KMS-11 (cell line): Measurements from ENCODE around the gene EXOC6B.

Source experiments
- H2AFZ ChIP-seq: fragments of 200-600 bp; sonication (generic); 2 replicates; pipeline ENCODE4 v1.6.1; 2016; ENCODE audit warnings: antibody characterized with exemption, mixed run types, low read depth
- H3K27ac ChIP-seq: fragments of 200-600 bp; sonication (generic); 2 replicates; pipeline ENCODE4 v1.6.1; 2016; ENCODE audit warnings: mild to moderate bottlenecking, mixed run types
- H3K27me3 ChIP-seq: fragments of 200-600 bp; sonication (generic); 2 replicates; pipeline ENCODE4 v1.6.1; 2017; ENCODE audit warnings: mild to moderate bottlenecking, low read depth, mixed run types, moderate library complexity; ENCODE audit not compliant: insufficient read depth
- H3K36me3 ChIP-seq: fragments of 200-600 bp; sonication (generic); 2 replicates; pipeline ENCODE4 v1.6.1; 2017; ENCODE audit warnings: mild to moderate bottlenecking, mixed run types; ENCODE audit not compliant: insufficient read depth
- H3K4me1 ChIP-seq: fragments of 200-600 bp; sonication (generic); 2 replicates; pipeline ENCODE4 v1.6.1; 2016; ENCODE audit warnings: mild to moderate bottlenecking, low read depth, mixed run types; ENCODE audit not compliant: poor library complexity, severe bottlenecking
- H3K4me2 ChIP-seq: fragments of 200-600 bp; sonication (generic); 2 replicates; pipeline ENCODE4 v1.7.0; 2016; ENCODE audit warnings: mild to moderate bottlenecking, mixed run types
- H3K4me3 ChIP-seq: fragments of 200-600 bp; sonication (generic); IDR thresholded peaks from 2 replicates; pipeline ENCODE4 v1.6.1; 2017; ENCODE audit warnings: low read depth, low read length, mixed read lengths; ENCODE audit not compliant: insufficient read depth
- H3K79me2 ChIP-seq: fragments of 200-600 bp; sonication (generic); 2 replicates; pipeline ENCODE4 v1.6.1; 2016; ENCODE audit warnings: low read depth, mixed run types; ENCODE audit not compliant: insufficient read depth
- H3K9ac ChIP-seq: fragments of 200-600 bp; sonication (generic); 2 replicates; pipeline ENCODE4 v1.6.1; 2016; ENCODE audit warnings: mild to moderate bottlenecking, mixed run types
- H4K20me1 ChIP-seq: fragments of 200-600 bp; sonication (generic); 2 replicates; pipeline ENCODE4 v1.6.1; 2016; ENCODE audit warnings: mild to moderate bottlenecking, mixed run types; ENCODE audit not compliant: insufficient read depth
- CTCF ChIP-seq: fragments of 200-600 bp; sonication (generic); conservative IDR thresholded peaks from 2 replicates; pipeline ENCODE4 v1.6.1; 2017; ENCODE audit warnings: low read depth, mild to moderate bottlenecking, antibody characterized with exemption, low read length, moderate library complexity, mixed read lengths

Gene EXOC6B

DNA sequence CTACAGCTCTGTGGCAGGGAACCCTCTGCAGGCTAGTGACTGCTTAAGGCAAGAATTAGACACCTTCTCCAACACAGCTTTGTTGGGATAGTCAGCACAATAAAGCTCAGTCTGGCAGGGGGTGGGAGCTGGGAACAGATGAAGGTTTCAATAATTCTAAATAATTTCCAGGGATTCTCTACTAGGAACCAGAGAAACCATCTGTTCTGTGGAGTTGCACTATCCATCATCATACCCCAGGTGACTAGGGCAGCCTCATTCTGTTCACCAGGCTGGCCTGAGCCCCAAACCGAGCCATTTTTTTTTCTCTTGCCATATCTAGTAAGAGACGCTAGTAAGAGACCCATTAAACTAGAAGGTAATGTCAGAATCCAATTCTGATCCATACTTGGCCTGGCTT lies 642.4 kb downstream of the EXOC6B start:
- Histone ChIP-seq H3K9ac (no peak overlapping the region), H3K79me2 (no peaks in the 10 kb centered on the region), H2AFZ (no peak overlapping the region), H3K27ac (no peak overlapping the region), H3K36me3 (no peaks in the 10 kb centered on the region), H4K20me1 (no peaks in the 10 kb centered on the region), H3K27me3 (no peaks in the 10 kb centered on the region), H3K4me3 (no peak overlapping the region), H3K4me1 (no peaks in the 10 kb centered on the region), H3K4me2 (no peak overlapping the region)
- TF ChIP-seq CTCF = no peak

- no peak for TF ChIP-seq CTCF
These were observed 642.8 kb downstream of the EXOC6B start for GRCh38 chr2:72183016-72183415.

GRCh38 chr2:72182547-72182946 lies 643.3 kb downstream of the EXOC6B start:
- Histone ChIP-seq H4K20me1 (no peaks in the 10 kb centered on the region), H3K4me3 (no peak overlapping the region), H3K27ac (no peak overlapping the region), H2AFZ (no peak overlapping the region), H3K27me3 (no peaks in the 10 kb centered on the region), H3K79me2 (no peaks in the 10 kb centered on the region), H3K4me1 (no peaks in the 10 kb centered on the region), H3K36me3 (no peaks in the 10 kb centered on the region), H3K9ac (no peak overlapping the region), H3K4me2 (no peak overlapping the region)
- TF ChIP-seq CTCF = no peak

More at GRCh38 chr2:72183016-72183415, 642.8 kb downstream of the EXOC6B start:
- H2AFZ ChIP-seq = no peak overlapping the region
- no peak overlapping the region for H3K4me2 ChIP-seq
- H3K9ac ChIP-seq = no peak overlapping the region
- H3K4me3 ChIP-seq = no peak overlapping the region
- no peak overlapping the region for H3K27ac ChIP-seq
- no peaks in the 10 kb centered on the region for H3K79me2 ChIP-seq
- no peaks in the 10 kb centered on the region for H3K27me3 ChIP-seq
- H4K20me1 ChIP-seq = no peaks in the 10 kb centered on the region
- H3K36me3 ChIP-seq = no peaks in the 10 kb centered on the region
- H3K4me1 ChIP-seq = no peaks in the 10 kb centered on the region

DNA sequence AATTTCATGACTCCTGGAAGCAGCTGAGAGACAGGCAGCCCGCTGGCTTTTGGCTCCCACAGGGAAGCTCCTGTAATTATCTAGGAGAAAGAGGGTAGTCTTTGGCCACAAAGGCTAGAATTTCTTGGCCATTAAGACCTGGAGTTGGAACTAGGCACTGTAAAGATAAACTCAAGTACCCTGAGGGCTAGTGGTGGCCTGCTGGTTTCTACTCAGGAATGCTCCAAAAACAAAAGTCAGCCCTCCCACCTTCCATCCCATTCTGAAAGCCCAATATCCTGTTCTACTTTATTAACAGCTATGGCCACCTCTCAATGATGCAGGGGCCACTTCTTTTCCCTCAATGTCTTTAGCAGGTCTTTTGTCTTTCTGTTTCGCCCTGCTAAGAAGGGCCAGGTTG lies 644.2 kb downstream of the EXOC6B start:
- H2AFZ ChIP-seq = no peak overlapping the region
- H4K20me1 ChIP-seq = no peaks in the 10 kb centered on the region
- no peak overlapping the region for H3K4me2 ChIP-seq
- no peak overlapping the region for H3K27ac ChIP-seq
- no peak overlapping the region for H3K4me3 ChIP-seq
- H3K79me2 ChIP-seq = no peaks in the 10 kb centered on the region
- TF ChIP-seq CTCF = no peak
- H3K9ac ChIP-seq = no peak overlapping the region
- H3K36me3 ChIP-seq = no peaks in the 10 kb centered on the region
- no peaks in the 10 kb centered on the region for H3K4me1 ChIP-seq
- H3K27me3 ChIP-seq = no peaks in the 10 kb centered on the region
